NOMO-1 (cell line): ENCODE results near the gene CARD14.

Experiments
- DNase-seq, 2 experiments: peaks; one replicate each; lab custom pipeline; 2025; ENCODE audit not compliant: unreplicated experiment in 2 of 2; lab: John Stamatoyannopoulos, UW

The CARD14 gene

GRCh38 chr17:80208050-80208449, 38.2 kb downstream of the CARD14 start:
- DNase-seq, result no peak

GRCh38 chr17:80209765-80210164, 39.9 kb downstream of the CARD14 start:
- no peak for DNase-seq

- DNase-seq, result no peak
Observed at GRCh38 chr17:80210348-80211108, 40.7 kb downstream of the CARD14 start.

- no peak for DNase-seq
Observed at GRCh38 chr17:80212109-80212508, 42.3 kb downstream of the CARD14 start.

GRCh38 chr17:80212511-80212910, 42.7 kb downstream of the CARD14 start:
- no peak for DNase-seq

GRCh38 chr17:80212962-80213642, 43.3 kb downstream of the CARD14 start:
- peak; percentile 73 to 77 for DNase-seq

GRCh38 chr17:80213643-80213975, 43.8 kb downstream of the CARD14 start:
- DNase-seq, result no peak

GRCh38 chr17:80214012-80214877, 44.4 kb downstream of the CARD14 start:
- DNase-seq, result no peak

GRCh38 chr17:80214878-80215210, 45.0 kb downstream of the CARD14 start:
- no peak for DNase-seq

GRCh38 chr17:80216473-80217456, 46.9 kb downstream of the CARD14 start:
- no peak for DNase-seq

GRCh38 chr17:80217703-80218362, 48.0 kb downstream of the CARD14 start:
- no peak for DNase-seq

GRCh38 chr17:80218391-80218790, 48.6 kb downstream of the CARD14 start:
- no peak for DNase-seq

- peak; percentile 93 to 95 for DNase-seq
Observed at GRCh38 chr17:80219013-80219762, 49.4 kb downstream of the CARD14 start.

GRCh38 chr17:80219763-80220053, 49.9 kb downstream of the CARD14 start:
- DNase-seq, result no peak

GRCh38 chr17:80220054-80220735, 50.4 kb downstream of the CARD14 start, which contains the start of the genes SGSH and SLC26A11:
TSS of gene SGSH (minus strand) at chr17:80220333. CDS start at chr17:80220313, 20 bp downstream.
TSS of gene SLC26A11 (plus strand) at chr17:80220427. CDS start at chr17:80221561, 1,134 bp downstream.
- peak; percentile 31 to 37 for DNase-seq

- no peak for DNase-seq
Observed at GRCh38 chr17:80220736-80221215, 50.9 kb downstream of the CARD14 start.

- no peak for DNase-seq
Observed at GRCh38 chr17:80221351-80222105, 51.7 kb downstream of the CARD14 start.
